Ishikawa (cell line): ENCODE measurements around the gene EXOSC9.

Experiments used
- CEBPB ChIP-seq: IDR thresholded peaks from 2 replicates; pipeline ENCODE4 v1.6.1; 2012
- CREB1 ChIP-seq: IDR thresholded peaks from 2 replicates; pipeline ENCODE4 v1.6.1; 2012; ENCODE audit warnings: low read depth
- EGR1 ChIP-seq: IDR thresholded peaks from 2 replicates; pipeline ENCODE4 v1.6.1; 2012
- EP300 ChIP-seq: IDR thresholded peaks from 2 replicates; pipeline ENCODE4 v1.6.1; 2012; ENCODE audit warnings: borderline replicate concordance
- FOXM1 ChIP-seq: IDR thresholded peaks from 2 replicates; pipeline ENCODE4 v1.6.1; 2012; ENCODE audit warnings: low read depth, borderline replicate concordance
- NFIC ChIP-seq: IDR thresholded peaks from 2 replicates; pipeline ENCODE4 v1.6.1; 2012
- RAD21 ChIP-seq: IDR thresholded peaks from 2 replicates; pipeline ENCODE4 v1.6.1; 2012; ENCODE audit warnings: low read depth
- TAF1 ChIP-seq: IDR thresholded peaks from 2 replicates; pipeline ENCODE4 v1.6.1; 2012; ENCODE audit warnings: low read depth, mild to moderate bottlenecking
- TCF12 ChIP-seq: IDR thresholded peaks from 2 replicates; pipeline ENCODE4 v1.6.1; 2012; ENCODE audit warnings: low read depth
- TEAD4 ChIP-seq: IDR thresholded peaks from 2 replicates; pipeline ENCODE4 v1.6.1; 2012
- YY1 ChIP-seq: IDR thresholded peaks from 2 replicates; pipeline ENCODE4 v1.6.1; 2012; ENCODE audit warnings: low read depth
- ZBTB7A ChIP-seq: IDR thresholded peaks from 2 replicates; pipeline ENCODE4 v1.6.1; 2012; ENCODE audit warnings: low read depth
- TF ChIP-seq, protein P1 (sequence below): IDR thresholded peaks from 2 replicates; pipeline ENCODE4 v1.6.1; 2012
- TF ChIP-seq, protein P2 (sequence below): IDR thresholded peaks from 2 replicates; pipeline ENCODE4 v1.6.1; 2012; ENCODE audit warnings: low read depth, mild to moderate bottlenecking
- TF ChIP-seq, protein P3 (sequence below): IDR thresholded peaks from 2 replicates; pipeline ENCODE4 v1.6.1; 2012

Gene EXOSC9, protein sequence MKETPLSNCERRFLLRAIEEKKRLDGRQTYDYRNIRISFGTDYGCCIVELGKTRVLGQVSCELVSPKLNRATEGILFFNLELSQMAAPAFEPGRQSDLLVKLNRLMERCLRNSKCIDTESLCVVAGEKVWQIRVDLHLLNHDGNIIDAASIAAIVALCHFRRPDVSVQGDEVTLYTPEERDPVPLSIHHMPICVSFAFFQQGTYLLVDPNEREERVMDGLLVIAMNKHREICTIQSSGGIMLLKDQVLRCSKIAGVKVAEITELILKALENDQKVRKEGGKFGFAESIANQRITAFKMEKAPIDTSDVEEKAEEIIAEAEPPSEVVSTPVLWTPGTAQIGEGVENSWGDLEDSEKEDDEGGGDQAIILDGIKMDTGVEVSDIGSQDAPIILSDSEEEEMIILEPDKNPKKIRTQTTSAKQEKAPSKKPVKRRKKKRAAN

DNA sequence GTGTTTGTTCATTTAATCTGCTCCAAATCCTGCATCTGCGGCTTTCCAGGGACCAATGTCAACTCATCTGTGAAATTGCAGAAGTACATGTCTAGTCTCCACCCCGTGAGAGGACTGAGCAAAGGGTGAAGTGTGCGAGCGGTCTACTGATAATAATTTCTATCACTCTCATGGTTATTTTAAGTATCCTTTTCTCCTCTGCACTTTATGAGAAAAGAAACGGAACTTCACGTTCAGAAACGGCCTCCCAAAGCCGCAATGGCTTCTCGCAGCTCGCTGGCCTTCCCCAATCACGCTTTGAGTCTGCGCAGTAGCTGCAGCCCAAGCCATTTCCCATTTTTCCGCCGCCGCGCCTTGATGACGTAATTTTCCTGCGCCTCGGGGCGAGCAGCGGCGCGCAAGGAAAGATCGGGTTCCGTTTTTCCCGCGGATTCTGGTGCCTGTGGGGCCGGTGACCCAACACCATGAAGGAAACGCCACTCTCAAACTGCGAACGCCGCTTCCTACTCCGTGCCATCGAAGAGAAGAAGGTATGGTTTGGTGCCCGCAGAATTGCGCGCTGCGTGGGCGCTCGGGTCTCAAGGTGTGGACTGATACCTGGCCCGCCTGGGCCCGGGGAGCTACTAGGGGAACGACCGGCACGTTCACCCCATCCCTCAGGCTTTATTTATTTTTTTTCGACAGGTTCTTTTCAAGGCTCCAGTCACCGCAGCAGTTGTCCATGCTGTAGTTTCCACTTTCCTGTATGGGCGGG is at the start of gene EXOSC9:
Gene EXOSC9 (plus strand): TSS at position 363 of the 754 bp plus-strand sequence. CDS start 102 bp downstream, at position 465.
- no peak for TF ChIP-seq TEAD4
- no peak; the same call in 1 of the 2 replicates for TF ChIP-seq EP300
- peak; percentile 71 for TF ChIP-seq TAF1
- TF ChIP-seq, protein P1, sequence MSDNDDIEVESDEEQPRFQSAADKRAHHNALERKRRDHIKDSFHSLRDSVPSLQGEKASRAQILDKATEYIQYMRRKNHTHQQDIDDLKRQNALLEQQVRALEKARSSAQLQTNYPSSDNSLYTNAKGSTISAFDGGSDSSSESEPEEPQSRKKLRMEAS = peak; percentile 91
- TF ChIP-seq EGR1 = peak; percentile 52; the same call in 1 of the 2 replicates
- TF ChIP-seq FOXM1 = no peak
- peak; percentile 49; the same call in 1 of the 2 replicates for TF ChIP-seq TCF12
- TF ChIP-seq NFIC = no peak
- TF ChIP-seq RAD21 = no peak; the same call in 1 of the 2 replicates
- TF ChIP-seq YY1 = peak; percentile 88
- TF ChIP-seq, protein P2, sequence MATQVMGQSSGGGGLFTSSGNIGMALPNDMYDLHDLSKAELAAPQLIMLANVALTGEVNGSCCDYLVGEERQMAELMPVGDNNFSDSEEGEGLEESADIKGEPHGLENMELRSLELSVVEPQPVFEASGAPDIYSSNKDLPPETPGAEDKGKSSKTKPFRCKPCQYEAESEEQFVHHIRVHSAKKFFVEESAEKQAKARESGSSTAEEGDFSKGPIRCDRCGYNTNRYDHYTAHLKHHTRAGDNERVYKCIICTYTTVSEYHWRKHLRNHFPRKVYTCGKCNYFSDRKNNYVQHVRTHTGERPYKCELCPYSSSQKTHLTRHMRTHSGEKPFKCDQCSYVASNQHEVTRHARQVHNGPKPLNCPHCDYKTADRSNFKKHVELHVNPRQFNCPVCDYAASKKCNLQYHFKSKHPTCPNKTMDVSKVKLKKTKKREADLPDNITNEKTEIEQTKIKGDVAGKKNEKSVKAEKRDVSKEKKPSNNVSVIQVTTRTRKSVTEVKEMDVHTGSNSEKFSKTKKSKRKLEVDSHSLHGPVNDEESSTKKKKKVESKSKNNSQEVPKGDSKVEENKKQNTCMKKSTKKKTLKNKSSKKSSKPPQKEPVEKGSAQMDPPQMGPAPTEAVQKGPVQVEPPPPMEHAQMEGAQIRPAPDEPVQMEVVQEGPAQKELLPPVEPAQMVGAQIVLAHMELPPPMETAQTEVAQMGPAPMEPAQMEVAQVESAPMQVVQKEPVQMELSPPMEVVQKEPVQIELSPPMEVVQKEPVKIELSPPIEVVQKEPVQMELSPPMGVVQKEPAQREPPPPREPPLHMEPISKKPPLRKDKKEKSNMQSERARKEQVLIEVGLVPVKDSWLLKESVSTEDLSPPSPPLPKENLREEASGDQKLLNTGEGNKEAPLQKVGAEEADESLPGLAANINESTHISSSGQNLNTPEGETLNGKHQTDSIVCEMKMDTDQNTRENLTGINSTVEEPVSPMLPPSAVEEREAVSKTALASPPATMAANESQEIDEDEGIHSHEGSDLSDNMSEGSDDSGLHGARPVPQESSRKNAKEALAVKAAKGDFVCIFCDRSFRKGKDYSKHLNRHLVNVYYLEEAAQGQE = no peak
- peak; percentile 14; the same call in 1 of the 2 replicates for TF ChIP-seq CEBPB
- TF ChIP-seq CREB1 = peak; percentile 94
- TF ChIP-seq ZBTB7A = no peak

DNA sequence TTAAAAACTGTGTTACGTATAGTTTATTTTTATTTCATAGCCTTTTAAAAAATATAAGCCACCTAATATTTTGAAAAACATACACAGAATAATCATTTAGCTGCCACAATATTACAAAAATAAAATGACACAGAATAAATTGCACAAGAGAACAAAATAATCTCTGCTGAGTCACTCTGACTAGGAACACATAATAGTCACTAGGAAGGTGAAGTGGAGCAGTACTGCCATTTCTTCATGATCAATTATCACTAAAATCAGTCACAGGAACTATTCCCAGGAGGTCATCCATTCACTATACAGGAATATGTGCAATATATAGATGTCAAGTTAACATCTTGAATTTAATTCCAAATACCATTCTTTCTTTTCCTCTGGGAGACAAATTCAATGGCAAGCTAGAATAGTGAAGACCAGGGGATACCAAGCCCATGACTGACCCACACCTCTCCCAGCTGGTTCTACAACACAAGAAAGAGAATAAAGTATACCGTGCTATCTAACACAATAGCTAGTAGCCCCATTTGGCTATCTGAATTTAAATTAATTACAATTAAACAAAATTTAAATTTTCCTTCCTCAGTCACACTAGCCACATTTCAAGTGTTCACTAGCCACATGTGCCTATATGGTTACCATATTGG is 42.1 kb upstream of the EXOSC9 start:
- TF ChIP-seq CEBPB (no peak), CREB1 (no peak), ZBTB7A (no peak)

DNA sequence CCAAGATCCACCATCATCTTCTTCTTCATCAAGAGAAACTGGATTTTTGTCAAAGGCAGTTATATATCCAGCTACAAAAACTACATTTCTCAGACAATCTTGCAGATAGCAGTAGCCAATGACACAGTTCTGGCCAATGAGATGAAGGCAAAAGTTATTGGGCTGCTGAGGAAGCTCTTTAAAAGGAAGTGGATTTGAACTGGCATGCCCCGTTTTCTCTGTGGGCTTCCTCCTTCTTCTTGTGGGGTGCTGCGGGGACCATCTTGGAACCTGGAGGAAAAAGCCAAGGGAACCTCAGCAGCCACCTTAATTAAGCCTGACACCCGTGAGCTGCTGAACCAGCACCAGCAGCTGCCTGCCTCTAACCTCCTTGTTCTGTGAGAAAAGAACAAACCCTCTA is 40.9 kb upstream of the EXOSC9 start:
- TF ChIP-seq, protein P1 = no peak
- no peak for TF ChIP-seq CREB1
- no peak for TF ChIP-seq FOXM1
- TF ChIP-seq, protein P3, sequence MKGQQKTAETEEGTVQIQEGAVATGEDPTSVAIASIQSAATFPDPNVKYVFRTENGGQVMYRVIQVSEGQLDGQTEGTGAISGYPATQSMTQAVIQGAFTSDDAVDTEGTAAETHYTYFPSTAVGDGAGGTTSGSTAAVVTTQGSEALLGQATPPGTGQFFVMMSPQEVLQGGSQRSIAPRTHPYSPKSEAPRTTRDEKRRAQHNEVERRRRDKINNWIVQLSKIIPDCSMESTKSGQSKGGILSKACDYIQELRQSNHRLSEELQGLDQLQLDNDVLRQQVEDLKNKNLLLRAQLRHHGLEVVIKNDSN = no peak
- TF ChIP-seq NFIC = no peak
- no peak for TF ChIP-seq TEAD4
- TF ChIP-seq YY1 = no peak
- TF ChIP-seq TAF1 = no peak
- no peak for TF ChIP-seq RAD21
- no peak for TF ChIP-seq TCF12
- TF ChIP-seq, protein P2 = no peak
- no peak for TF ChIP-seq CEBPB
- no peak for TF ChIP-seq ZBTB7A
- no peak for TF ChIP-seq EGR1
- no peak for TF ChIP-seq EP300

DNA sequence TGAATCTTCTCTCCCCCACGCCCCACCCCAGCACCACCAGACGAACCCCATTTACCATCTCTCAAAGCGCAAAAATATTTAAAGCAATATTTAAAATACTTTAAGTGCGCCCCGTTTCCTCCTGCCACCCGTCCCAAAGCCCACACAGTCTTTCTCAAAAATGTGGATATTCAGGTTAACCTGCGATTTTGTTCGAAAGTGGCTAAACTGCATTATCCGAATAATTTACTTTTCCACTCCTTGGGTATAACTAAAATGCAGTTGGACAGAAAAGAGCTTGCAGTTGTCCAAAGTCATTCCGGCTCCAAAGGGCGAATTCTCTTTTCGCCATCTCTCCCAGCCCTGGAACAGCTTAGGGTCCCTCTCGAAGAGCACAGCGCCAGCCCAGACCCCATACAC is 36.8 kb upstream of the EXOSC9 start:
- no peak for TF ChIP-seq TAF1
- no peak for TF ChIP-seq TEAD4
- TF ChIP-seq, protein P3 = no peak
- TF ChIP-seq, protein P2 = no peak
- TF ChIP-seq CEBPB = no peak
- no peak for TF ChIP-seq RAD21
- no peak for TF ChIP-seq EP300
